Epithelial cell of proximal tubule (primary cell): Measurements from ENCODE around the gene NPAS3. TPM values are rescaled to one million over a fixed set of nuclear protein-coding genes. Genes with fewer than 3 reads are reported as not detected.

ENCODE experiments used
- DNase-seq: peaks from one replicate; pipeline ENCODE4 v3.0.0-alpha.2; 2011; ENCODE audit warnings: low read depth
- H3K4me3 ChIP-seq: 2 replicates; pipeline ENCODE4 v1.5.1; 2011; ENCODE audit warnings: low read depth, mild to moderate bottlenecking, low read length
- CTCF ChIP-seq: conservative IDR thresholded peaks from 2 replicates; pipeline ENCODE4 v1.5.1; 2012; ENCODE audit warnings: low read depth, mild to moderate bottlenecking, low read length
- total RNA-seq: library from RNA; depleted of rRNA; stranded (reverse); fragments of >200 nt; gene quantifications from 2 replicates; pipeline ENCODE4 v1.2.3, GENCODE V29; 2015

The NPAS3 gene
- total RNA-seq, 1 donor from 2014 or later = 0.35 TPM

DNA sequence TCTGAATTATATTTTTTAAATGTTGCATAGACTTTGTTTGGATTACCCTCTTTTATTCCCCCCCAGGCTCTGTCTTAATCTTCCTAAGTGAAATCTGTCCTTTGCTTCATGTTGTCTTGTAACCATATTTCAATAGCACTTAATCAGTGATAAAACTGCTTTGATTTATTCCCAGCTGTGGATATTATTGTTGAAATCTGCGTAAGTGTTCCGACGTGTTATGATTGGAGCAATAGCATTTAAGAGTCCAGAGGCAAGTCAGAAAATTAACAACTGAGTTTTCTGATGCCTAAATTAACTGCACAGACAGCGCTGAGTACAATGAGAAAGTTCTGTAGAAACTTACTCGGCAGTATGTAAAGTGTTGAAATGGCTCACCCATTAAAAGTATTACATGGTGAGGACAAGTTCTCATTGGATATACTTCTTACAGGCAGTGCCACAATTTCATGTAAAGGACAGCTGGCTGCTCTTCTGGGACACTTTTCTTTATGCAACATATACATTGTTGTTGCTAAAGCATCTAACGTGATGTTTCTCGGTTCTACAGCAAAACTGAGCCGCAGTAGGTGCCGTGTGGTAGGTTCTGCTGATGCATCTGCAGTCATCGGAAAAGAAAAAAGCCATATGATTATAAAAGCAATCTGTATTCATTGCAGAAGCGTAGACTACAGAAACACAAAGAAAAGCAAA is 511.2 kb downstream of the NPAS3 start:
- TF ChIP-seq CTCF = no peak
- DNase-seq = no peak

GRCh38 chr14:33450416-33450815 is 511.7 kb downstream of the NPAS3 start:
- DNase-seq = no peak
- no peak for TF ChIP-seq CTCF
- H3K4me3 ChIP-seq = no peak overlapping the region

More for the DNA sequence above, 511.2 kb downstream of the NPAS3 start:
- H3K4me3 ChIP-seq = no peak overlapping the region

DNA sequence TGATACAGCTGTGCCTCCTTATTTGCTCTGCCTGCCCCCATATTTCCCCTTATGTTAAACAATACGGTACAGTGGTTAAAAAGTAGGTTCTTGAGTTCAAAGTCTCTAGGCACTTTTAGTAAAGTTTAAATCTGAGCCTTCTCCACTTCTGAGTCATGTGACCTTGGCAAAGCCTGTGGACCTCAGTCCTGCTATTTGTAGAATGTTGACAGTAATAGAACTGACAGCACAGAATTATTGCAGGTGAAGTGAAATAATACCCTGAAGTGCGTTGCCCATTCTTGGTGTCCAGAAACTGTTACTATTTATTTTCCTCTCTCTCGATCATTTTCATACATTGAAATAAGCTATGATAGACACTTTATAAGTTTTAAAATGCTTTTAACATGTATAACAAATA is 512.5 kb downstream of the NPAS3 start:
- no peak for TF ChIP-seq CTCF
- no peak overlapping the region for H3K4me3 ChIP-seq
- no peak for DNase-seq

DNA sequence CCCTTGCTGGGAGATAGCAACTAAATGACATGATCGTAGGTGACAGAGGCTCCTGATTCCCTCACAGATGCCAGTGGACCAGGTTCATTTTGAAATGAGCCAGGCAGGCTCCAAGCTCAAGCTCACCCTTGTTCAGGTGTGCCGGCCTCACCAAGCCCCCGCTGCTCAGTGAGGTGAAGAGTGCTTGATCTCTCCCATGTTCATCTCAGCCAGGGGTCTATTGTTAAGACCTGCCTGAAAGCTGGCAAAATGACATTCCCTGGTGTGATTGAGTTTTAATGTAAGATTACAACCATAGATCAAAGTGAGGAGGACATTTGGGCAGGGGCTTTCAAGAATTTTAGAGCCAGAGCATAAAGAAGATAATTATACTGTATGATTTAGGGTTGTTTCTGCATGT is 514.3 kb downstream of the NPAS3 start:
- no peak for DNase-seq
- no peak for TF ChIP-seq CTCF
- no peak overlapping the region for H3K4me3 ChIP-seq

- no peak for DNase-seq
- no peak overlapping the region for H3K4me3 ChIP-seq
- no peak for TF ChIP-seq CTCF
These were observed 515.4 kb downstream of the NPAS3 start for GRCh38 chr14:33454022-33454595.

DNA sequence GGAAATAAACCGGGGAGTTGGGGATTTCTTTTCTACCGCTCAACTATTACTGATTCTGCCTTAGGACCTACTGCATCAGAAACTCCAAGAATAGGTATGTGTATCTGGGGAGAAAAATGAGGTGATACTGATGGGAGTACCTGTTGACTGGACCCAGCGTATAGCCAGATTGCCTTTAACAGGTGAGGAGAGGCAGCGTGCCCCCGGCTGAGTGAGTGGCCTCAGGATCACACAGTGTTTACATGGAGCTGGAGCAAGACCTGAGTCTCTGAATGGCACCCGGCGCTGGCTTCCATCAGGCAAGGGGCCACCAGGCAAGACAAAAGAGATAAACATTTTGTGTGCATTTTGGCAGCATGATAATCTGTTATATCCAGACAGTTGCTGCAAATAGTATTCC is 516.0 kb downstream of the NPAS3 start:
- no peak for TF ChIP-seq CTCF
- H3K4me3 ChIP-seq = no peak overlapping the region
- no peak for DNase-seq
